Brain microvascular endothelial cell (primary cell): ENCODE data around the gene PTX4.

Source experiments
- DNase-seq: peaks from one replicate; pipeline ENCODE4 v3.0.0-alpha.2; 2020
- H3K27ac ChIP-seq: fragments of 250-450 bp; sonication (Bioruptor Pico); 2 replicates; pipeline ENCODE4 v1.5.1; 2020; ENCODE audit warnings: mild to moderate bottlenecking, moderate library complexity
- H3K27me3 ChIP-seq: fragments of 250-450 bp; sonication (Bioruptor Pico); replicated peaks from 2 replicates; pipeline ENCODE4 v1.5.1; 2020; ENCODE audit warnings: mild to moderate bottlenecking
- H3K36me3 ChIP-seq: fragments of 250-450 bp; sonication (Bioruptor Pico); replicated peaks from 2 replicates; pipeline ENCODE4 v1.5.1; 2020; ENCODE audit warnings: mild to moderate bottlenecking
- H3K4me3 ChIP-seq: 2 replicates; pipeline ENCODE4 v1.5.1; 2011; ENCODE audit warnings: low read depth, mild to moderate bottlenecking, control low read depth, low read length, moderate library complexity
- in situ Hi-C: cut with HindIII; loops from 2 replicates; pipeline ENCODE4 v1.10.0; 2017; ENCODE audit warnings: low sequenced_read_pairs, low pct_ligation_motif_present
- TF ChIP-seq, protein P1 (sequence below): IDR thresholded peaks from 2 replicates; pipeline ENCODE4 v1.5.1; 2011; ENCODE audit warnings: low read depth, mild to moderate bottlenecking, moderate library complexity, low read length, control low read depth, inconsistent platforms; ENCODE audit errors: missing control alignments

PTX4 gene

DNA sequence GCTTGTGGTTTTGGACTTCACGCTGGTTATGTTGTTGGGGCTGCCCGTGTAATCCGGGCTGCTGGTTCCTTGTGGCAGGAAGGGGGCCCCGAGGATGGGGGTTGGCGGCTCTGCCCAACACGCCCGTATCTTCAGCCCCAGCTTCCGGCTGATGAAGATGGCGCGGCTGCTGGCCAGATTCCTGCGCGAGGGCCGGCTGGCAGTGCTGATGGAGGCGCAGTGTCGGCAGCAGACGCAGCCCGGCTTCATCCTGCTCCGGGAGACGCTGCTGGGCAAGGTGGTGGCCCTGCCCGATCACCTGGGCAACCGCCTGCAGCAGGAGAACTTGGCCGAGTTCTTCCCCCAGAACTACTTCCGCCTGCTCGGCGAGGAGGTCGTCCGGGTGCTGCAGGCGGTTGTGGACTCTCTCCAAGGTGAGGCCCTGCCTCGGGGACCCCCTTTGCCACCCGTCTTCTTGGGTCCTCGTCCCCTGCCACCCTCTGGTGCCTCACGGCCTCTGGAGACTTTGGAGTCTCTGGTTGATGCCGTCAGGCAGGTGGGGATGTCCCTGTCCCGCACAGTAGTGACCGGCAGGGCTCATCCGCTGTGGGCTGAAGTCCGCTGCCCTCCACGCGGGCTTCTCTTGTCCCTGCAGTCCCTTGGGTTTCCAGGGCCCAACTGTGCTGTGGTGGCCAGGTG, 6.6 kb upstream of the PTX4 start:
- H3K27me3 ChIP-seq, result no peaks in the 10 kb centered on the region
- TF ChIP-seq, protein P1, sequence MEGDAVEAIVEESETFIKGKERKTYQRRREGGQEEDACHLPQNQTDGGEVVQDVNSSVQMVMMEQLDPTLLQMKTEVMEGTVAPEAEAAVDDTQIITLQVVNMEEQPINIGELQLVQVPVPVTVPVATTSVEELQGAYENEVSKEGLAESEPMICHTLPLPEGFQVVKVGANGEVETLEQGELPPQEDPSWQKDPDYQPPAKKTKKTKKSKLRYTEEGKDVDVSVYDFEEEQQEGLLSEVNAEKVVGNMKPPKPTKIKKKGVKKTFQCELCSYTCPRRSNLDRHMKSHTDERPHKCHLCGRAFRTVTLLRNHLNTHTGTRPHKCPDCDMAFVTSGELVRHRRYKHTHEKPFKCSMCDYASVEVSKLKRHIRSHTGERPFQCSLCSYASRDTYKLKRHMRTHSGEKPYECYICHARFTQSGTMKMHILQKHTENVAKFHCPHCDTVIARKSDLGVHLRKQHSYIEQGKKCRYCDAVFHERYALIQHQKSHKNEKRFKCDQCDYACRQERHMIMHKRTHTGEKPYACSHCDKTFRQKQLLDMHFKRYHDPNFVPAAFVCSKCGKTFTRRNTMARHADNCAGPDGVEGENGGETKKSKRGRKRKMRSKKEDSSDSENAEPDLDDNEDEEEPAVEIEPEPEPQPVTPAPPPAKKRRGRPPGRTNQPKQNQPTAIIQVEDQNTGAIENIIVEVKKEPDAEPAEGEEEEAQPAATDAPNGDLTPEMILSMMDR, result no peak
- H3K36me3 ChIP-seq, result peaks cover 13% of the 10 kb centered on the region
- H3K4me3 ChIP-seq, result no peak overlapping the region
- no peak overlapping the region for H3K27ac ChIP-seq
- in situ Hi-C loops, result no loop called here
- no peak for DNase-seq

DNA sequence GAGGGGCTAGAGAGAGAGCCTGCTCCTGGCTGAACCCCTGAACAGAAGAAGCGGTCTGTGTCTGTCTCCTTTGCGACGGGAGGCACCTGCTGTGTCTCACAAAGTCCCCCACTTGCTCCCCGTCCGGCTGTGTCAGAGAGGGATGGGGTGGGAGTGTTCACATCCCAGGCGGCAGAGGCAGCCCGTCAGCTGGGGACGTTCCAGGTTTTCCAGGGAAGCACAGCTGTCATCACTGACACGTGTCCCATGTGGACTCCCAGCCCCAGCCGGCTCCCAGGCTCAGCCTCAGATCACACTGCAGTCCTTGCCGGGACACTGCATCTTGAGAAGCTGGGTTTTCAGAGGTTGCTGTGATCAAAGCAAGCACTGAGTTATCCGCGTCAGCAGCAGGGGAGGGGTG, 6.0 kb upstream of the PTX4 start:
- Histone ChIP-seq H3K36me3 (peaks cover 7% of the 10 kb centered on the region), H3K27ac (no peak overlapping the region), H3K4me3 (no peak overlapping the region), H3K27me3 (no peaks in the 10 kb centered on the region)
- TF ChIP-seq, protein P1, result no peak
- no peak for DNase-seq
- in situ Hi-C loops, result no loop called here

DNA sequence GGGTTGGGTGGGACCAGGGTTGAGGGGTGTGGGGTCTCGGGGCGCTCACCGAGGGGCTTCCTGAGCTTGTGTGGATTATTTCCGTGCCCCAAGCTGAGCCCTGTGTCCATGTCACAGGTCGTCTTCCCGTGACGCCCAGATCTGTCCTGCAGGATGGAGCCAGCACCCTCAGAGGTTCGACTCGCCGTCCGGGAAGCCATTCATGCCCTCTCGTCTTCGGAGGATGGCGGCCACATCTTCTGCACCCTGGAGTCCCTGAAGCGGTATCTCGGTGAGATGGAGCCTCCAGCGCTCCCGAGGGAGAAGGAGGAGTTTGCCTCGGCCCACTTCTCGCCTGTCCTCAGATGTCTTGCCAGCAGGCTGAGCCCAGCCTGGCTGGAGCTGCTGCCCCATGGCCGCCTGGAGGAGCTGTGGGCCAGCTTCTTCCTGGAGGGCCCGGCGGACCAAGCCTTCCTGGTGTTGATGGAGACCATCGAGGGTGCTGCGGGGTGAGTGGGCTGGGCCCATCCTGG, 5.4 kb upstream of the PTX4 start:
- Histone ChIP-seq H3K27ac (no peak overlapping the region), H3K36me3 (peaks cover 7% of the 10 kb centered on the region), H3K4me3 (peak overlapping the region; percentile 74), H3K27me3 (no peaks in the 10 kb centered on the region)
- in situ Hi-C loops, result no loop called here
- peak; percentile 66 for DNase-seq
- TF ChIP-seq, protein P1, result peak; percentile 84

DNA sequence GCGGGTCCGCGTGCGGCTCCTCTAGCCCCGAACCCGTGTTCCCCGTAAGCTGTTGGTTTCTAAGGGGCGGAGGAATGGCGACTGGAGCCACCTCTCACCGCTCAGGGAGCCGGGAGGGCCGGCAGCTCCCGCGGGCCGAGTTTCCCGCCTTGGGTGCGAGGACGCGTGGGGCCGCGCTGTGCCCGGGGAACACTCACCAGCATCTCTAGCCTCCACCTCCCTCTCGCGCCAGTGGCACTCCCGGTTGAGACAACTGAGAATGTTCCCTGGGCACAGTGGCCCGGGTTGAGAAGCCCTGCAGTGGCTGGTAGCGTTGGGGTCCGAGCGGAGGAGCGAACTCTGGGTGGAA, 5.0 kb upstream of the PTX4 start:
- peak overlapping the region; percentile 95 for H3K27ac ChIP-seq
- DNase-seq, result no peak
- in situ Hi-C loops, result no loop called here
- no peaks in the 10 kb centered on the region for H3K27me3 ChIP-seq
- peaks cover 7% of the 10 kb centered on the region for H3K36me3 ChIP-seq
- peak overlapping the region; percentile 74 for H3K4me3 ChIP-seq
- TF ChIP-seq, protein P1, result no peak

DNA sequence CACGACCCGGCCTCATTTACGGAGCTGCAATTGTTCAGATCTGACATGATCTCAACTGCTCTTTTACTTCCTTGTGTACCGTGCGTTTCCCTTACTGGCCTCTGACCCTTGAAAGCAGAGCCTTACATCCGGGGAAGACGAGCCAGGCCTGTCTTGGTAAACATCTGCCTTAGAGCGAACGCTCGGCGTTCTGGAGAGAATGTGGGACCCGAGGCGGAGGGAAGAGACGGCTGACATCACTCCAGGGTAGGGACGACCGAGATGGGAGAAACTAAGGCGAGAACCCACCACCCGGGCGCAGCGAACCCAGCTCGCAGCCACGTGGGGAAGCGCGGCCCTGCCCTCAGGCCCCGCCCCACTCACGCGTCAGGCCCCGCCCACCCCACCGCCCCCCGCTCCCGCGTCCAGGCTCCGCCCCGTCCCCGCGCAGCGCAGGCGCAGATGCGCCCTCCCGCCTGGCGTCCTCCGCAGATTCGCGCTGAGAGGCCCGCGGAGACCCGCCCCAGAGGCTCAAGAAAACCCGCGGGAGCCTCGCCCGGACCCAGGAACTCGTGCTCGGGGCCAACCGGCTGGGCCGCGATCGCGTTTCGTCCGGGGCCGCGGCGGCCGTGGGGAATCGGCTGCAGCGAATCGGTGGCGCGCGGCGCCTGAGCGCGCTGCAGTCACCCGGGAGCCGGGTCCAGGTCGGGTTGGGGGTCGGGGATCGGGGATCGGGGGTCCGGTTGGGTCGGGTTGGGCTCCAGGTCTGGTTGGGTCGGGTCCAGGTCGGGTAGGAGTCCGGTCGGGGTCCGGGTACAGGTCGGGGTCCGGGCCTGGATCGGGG, 4.4 kb upstream of the PTX4 start, which contains the start of gene TELO2:
TSS of gene TELO2 (plus strand) at position 438 of the 823 bp plus-strand sequence. CDS start 922 bp downstream, outside the sequence.
- TF ChIP-seq, protein P1, result no peak
- Histone ChIP-seq H3K27ac (peak within 1 kb of the TSS; percentile 95), H3K4me3 (peak within 1 kb of the TSS; percentile 74), H3K27me3 (no peaks in the 10 kb centered on the region), H3K36me3 (peaks cover 7% of the 10 kb centered on the region)
- in situ Hi-C loops, result no loop called here
- peak; percentile 48 for DNase-seq
